Stomach (tissue), 4 donors: ENCODE results near the gene KLHDC7B.

Experiments
- EP300 ChIP-seq: sonication (generic); formaldehyde crosslinking; IDR thresholded peaks from one replicate; pipeline ENCODE4 v1.6.1; 2017; ENCODE audit warnings: antibody characterized with exemption
- POLR2AphosphoS5 ChIP-seq, 3 donors: sonication (generic); formaldehyde crosslinking; IDR thresholded peaks; one replicate each; pipeline ENCODE4 v1.6.1; 2016; ENCODE audit warnings: antibody characterized with exemption in 3 of 3
- TF ChIP-seq, protein P1 (sequence below), 7 experiments: fragments of 450-650 bp in 4 of 7; fragments of 200-600 bp in 3 of 7; sonication (generic) in 3 of 7; IDR thresholded peaks; one replicate each; pipeline ENCODE4 v1.5.1; 2016 to 2019; ENCODE audit warnings: antibody characterized with exemption in 7 of 7, control low read depth in 2 of 7, mild to moderate bottlenecking in 1 of 7

DNA sequence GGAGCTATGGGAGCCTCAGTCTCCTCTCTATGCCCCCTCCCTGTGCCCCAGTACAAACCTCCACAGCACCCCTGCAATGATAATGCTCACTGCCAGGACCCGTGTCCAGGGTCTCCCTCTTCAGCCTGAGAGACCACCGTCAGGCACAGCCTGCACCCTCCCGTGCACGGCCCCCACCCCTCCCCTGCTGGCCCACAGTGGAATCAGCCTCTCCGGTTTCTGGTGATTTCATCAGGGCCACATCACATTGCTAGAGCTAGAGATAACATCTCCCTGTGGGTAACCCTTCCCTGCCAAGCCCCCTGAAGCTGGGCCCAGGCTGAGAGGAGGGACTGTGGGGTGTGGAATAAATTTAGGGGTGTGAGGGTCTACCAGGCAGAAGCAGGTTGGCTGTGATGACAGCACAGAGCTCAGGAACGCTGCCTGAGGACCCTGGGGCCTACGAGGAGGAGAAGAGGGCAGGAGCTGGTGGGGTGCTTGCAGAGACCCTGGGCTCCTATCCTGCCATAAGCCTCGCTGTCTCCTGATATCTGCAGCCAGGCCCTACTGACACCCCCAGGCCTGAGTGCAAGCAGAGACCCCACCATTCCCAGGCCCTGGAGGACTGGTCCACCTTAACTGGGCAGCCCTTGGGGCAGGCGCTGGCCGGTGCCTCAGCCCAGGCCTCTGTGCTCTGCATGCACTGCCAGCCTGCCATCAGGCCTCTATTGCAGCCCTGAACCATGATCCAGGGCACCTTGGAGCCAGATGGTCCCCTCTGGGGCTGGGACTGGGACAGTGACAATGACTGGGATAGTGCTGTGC lies at the start of gene KLHDC7B:
- TF ChIP-seq, protein P1, sequence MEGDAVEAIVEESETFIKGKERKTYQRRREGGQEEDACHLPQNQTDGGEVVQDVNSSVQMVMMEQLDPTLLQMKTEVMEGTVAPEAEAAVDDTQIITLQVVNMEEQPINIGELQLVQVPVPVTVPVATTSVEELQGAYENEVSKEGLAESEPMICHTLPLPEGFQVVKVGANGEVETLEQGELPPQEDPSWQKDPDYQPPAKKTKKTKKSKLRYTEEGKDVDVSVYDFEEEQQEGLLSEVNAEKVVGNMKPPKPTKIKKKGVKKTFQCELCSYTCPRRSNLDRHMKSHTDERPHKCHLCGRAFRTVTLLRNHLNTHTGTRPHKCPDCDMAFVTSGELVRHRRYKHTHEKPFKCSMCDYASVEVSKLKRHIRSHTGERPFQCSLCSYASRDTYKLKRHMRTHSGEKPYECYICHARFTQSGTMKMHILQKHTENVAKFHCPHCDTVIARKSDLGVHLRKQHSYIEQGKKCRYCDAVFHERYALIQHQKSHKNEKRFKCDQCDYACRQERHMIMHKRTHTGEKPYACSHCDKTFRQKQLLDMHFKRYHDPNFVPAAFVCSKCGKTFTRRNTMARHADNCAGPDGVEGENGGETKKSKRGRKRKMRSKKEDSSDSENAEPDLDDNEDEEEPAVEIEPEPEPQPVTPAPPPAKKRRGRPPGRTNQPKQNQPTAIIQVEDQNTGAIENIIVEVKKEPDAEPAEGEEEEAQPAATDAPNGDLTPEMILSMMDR (IDR thresholded peaks at IDR 0.05) = no peak
- TF ChIP-seq POLR2AphosphoS5 (IDR thresholded peaks at IDR 0.05) (no peak), EP300 (no peak)
